Embryonic facial prominence (tissue), 1 donor: ENCODE data around the gene ECM2.
"Not testable (repeated sequence)": the region's sequence is repeated elsewhere in the genome, so short reads cannot be mapped to it uniquely, and the experiment has no call there.

Source experiments
- DNase-seq: peaks from one replicate; pipeline ENCODE4 v3.0.0-alpha.2; 2016; ENCODE audit errors: extremely low spot score

ECM2 gene

GRCh38 chr9:92535940-92536850, at the start of gene ECM2:
Gene ECM2, minus strand, starts transcription at chr9:92535990. Its CDS starts 13,124 bp downstream, at chr9:92522866.
- DNase-seq, result peak; percentile 40

- no peak for DNase-seq
Observed at GRCh38 chr9:92576175-92576574, 40.4 kb upstream of the ECM2 start.

- not testable (repeated sequence) for DNase-seq
Observed at GRCh38 chr9:92573612-92574011, 37.8 kb upstream of the ECM2 start.

GRCh38 chr9:92571871-92572270, 36.1 kb upstream of the ECM2 start:
- not testable (repeated sequence) for DNase-seq

GRCh38 chr9:92564982-92565381, 29.2 kb upstream of the ECM2 start:
- no peak for DNase-seq

GRCh38 chr9:92564504-92564903, 28.7 kb upstream of the ECM2 start:
- no peak for DNase-seq

- peak; percentile 30 for DNase-seq
Observed at GRCh38 chr9:92563116-92564100, 27.6 kb upstream of the ECM2 start.

GRCh38 chr9:92562461-92562967, 26.7 kb upstream of the ECM2 start:
- peak; percentile 45 for DNase-seq

GRCh38 chr9:92561374-92562330, 25.9 kb upstream of the ECM2 start:
- peak; percentile 37 for DNase-seq

GRCh38 chr9:92558612-92559374, 23.0 kb upstream of the ECM2 start:
- DNase-seq, result no peak

GRCh38 chr9:92550765-92551164, 15.0 kb upstream of the ECM2 start:
- DNase-seq, result no peak

GRCh38 chr9:92547356-92547755, 11.6 kb upstream of the ECM2 start:
- no peak for DNase-seq

GRCh38 chr9:92545002-92545510, 9.3 kb upstream of the ECM2 start:
- no peak for DNase-seq

- DNase-seq, result no peak
Observed at GRCh38 chr9:92543972-92544371, 8.2 kb upstream of the ECM2 start.

- no peak for DNase-seq
Observed at GRCh38 chr9:92538541-92538940, 2.8 kb upstream of the ECM2 start.

- no peak for DNase-seq
Observed at GRCh38 chr9:92534674-92535073, 1.1 kb downstream of the ECM2 start.

GRCh38 chr9:92534204-92534603, 1.6 kb downstream of the ECM2 start:
- DNase-seq, result no peak

- DNase-seq, result no peak
Observed at GRCh38 chr9:92530893-92531292, 4.9 kb downstream of the ECM2 start.

- no peak for DNase-seq
Observed at GRCh38 chr9:92529124-92529523, 6.7 kb downstream of the ECM2 start.

- no peak for DNase-seq
Observed at GRCh38 chr9:92528522-92528849, 7.3 kb downstream of the ECM2 start.
